Karpas-422 (cell line): Measurements from ENCODE around the gene ADGRG3. TPM values are rescaled to one million over a fixed set of nuclear protein-coding genes. Genes with fewer than 3 reads are reported as not detected.
"Not testable (repeated sequence)": the region's sequence is repeated elsewhere in the genome, so short reads cannot be mapped to it uniquely, and the experiment has no call there.

Experiments used
- DNase-seq: peaks from one replicate; pipeline ENCODE4 v3.0.0-alpha.2; 2015
- H2AFZ ChIP-seq: fragments of 200-600 bp; sonication (generic); 2 replicates; pipeline ENCODE4 v1.6.1; 2014; ENCODE audit warnings: antibody characterized with exemption, low read length, mixed read lengths
- H3K27ac ChIP-seq: fragments of 200-600 bp; sonication (generic); 2 replicates; pipeline ENCODE4 v1.5.1; 2014; ENCODE audit warnings: mild to moderate bottlenecking, low read length, moderate library complexity
- H3K27me3 ChIP-seq: fragments of 200-600 bp; sonication (generic); 2 replicates; pipeline ENCODE4 v1.6.1; 2014; ENCODE audit warnings: low read length, mixed read lengths
- H3K36me3 ChIP-seq: fragments of 200-600 bp; sonication (generic); 2 replicates; pipeline ENCODE4 v1.6.1; 2014; ENCODE audit warnings: low read length, mixed read lengths; ENCODE audit not compliant: insufficient read depth
- H3K4me1 ChIP-seq: fragments of 200-600 bp; sonication (generic); 2 replicates; pipeline ENCODE4 v1.6.1; 2014; ENCODE audit warnings: mild to moderate bottlenecking, low read length, mixed read lengths
- H3K4me2 ChIP-seq: fragments of 200-600 bp; sonication (generic); 2 replicates; pipeline ENCODE4 v1.6.1; 2014; ENCODE audit warnings: low read length, low read depth, mild to moderate bottlenecking; ENCODE audit not compliant: poor library complexity, severe bottlenecking
- H3K4me3 ChIP-seq: fragments of 200-600 bp; sonication (generic); 2 replicates; pipeline ENCODE4 v1.5.1; 2014; ENCODE audit warnings: mild to moderate bottlenecking, antibody characterized with exemption, low read length, mixed read lengths
- H3K79me2 ChIP-seq: fragments of 200-600 bp; sonication (generic); 2 replicates; pipeline ENCODE4 v1.6.1; 2014; ENCODE audit warnings: mild to moderate bottlenecking, low read length, mixed read lengths
- H3K9ac ChIP-seq: fragments of 200-600 bp; sonication (generic); 2 replicates; pipeline ENCODE4 v1.6.0; 2014; ENCODE audit warnings: low read length
- H3K9me2 ChIP-seq: fragments of 200-600 bp; sonication (generic), shearing (Covaris generic); replicated peaks from 2 replicates; pipeline ENCODE4 v1.6.0; 2014; ENCODE audit warnings: mild to moderate bottlenecking, low read length, moderate library complexity; ENCODE audit not compliant: insufficient read depth
- H3K9me3 ChIP-seq: fragments of 300-700, 200-600 bp; sonication (generic); 2 replicates; pipeline ENCODE4 v1.6.1; 2014; ENCODE audit warnings: low read length, mixed read lengths
- H4K20me1 ChIP-seq: fragments of 200-600 bp; sonication (generic); 2 replicates; pipeline ENCODE4 v1.6.1; 2014; ENCODE audit warnings: mild to moderate bottlenecking, antibody characterized with exemption, low read length, low read depth; ENCODE audit not compliant: insufficient read depth
- total RNA-seq: library from RNA; depleted of rRNA; stranded (reverse); fragments of >200 nt; shearing (Covaris generic); gene quantifications from 2 replicates; pipeline ENCODE4 v1.2.3, GENCODE V29; 2014; ENCODE audit warnings: low replicate concordance

The ADGRG3 gene
- total RNA-seq, 1 experiment from 2014 or later = not detected

DNA sequence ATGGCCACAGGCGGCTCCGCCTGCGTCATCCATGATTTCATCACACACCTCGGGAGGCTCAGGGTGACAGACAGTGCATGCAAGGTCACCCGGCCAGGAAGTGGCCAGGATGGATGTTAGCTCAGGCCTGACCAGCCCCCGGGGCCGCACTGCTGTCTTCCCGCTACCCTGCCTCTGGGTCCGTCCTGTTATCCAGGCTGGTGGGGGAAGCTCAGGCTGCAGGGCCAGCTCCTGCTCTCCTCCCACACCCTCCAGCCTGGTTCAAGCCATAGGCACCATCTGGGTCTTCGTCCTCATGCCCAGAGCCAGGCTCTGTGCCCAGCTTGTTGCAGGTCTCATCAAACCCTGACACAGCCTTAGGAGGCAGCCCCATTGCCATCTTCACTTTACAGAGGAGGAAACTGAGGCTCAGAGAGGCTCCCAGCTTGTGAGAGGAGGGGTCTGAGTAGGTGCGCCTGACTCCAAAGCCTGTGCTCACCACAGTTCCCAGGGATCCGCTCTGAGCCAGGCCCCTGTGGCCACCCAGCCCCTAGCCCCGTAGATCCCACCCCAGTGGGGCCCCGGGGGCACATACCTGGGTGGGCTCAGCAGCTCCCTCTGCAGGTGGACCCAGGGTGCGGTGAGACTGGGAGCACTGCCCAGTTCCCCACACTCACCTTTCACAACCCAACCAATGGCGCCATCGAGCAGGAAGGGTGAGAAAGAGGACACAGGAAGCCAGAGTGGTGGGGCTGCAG is 412 bp upstream of the ADGRG3 start:
- Histone ChIP-seq H3K9ac (no peak overlapping the region), H3K9me3 (no peaks in the 10 kb centered on the region), H3K27ac (no peak overlapping the region), H2AFZ (no peak overlapping the region), H3K4me3 (no peak overlapping the region), H3K4me1 (no peaks in the 10 kb centered on the region), H3K9me2 (no peaks in the 10 kb centered on the region), H3K27me3 (no peaks in the 10 kb centered on the region), H3K79me2 (no peaks in the 10 kb centered on the region), H4K20me1 (no peaks in the 10 kb centered on the region), H3K4me2 (no peak overlapping the region), H3K36me3 (no peaks in the 10 kb centered on the region)
- no peak for DNase-seq

DNA sequence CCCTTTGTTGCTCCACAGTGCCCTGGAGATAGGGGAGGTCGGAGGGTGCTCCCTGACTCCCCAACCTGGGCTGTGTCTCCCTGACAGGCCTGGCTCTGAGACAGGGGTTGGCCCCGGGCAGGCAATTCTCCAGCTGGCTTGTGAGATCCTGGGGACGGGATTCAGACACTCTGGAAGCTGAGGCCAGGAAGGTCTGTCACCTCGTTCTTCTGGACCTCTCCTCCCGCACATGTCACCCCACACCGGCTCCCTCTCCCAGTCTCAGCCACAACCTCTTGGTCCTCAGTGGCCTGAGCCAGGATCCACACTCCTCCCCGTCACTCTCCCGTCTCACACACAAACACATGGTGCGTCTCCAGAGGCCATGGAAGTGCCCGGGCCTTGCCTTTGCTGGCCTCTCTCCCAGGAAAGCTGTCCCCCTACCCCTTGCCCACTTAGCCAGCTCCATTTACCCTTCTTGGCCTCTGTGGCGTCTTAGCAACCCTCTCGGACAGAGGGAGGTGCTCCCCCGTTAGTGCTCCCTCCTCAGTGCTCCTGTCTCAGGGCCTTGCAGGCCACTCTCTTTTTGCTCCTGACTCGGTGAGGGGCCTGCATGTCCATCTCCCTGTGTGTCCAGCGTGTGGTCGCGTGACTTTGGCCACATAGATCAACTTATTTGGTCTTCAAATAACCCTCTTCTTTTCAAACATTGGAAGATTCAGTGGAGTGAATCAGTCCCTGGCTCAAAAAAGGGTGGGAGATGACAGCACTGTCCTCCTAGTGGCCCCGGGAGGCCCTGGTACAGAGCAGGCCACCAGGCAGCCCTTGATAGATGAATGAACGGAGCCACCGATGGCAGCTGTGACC is 747 bp downstream of the ADGRG3 start:
- Histone ChIP-seq H3K27ac (no peak overlapping the region), H3K4me1 (no peaks in the 10 kb centered on the region), H3K9me2 (no peaks in the 10 kb centered on the region), H2AFZ (no peak overlapping the region), H4K20me1 (no peaks in the 10 kb centered on the region), H3K79me2 (no peaks in the 10 kb centered on the region), H3K9ac (no peak overlapping the region), H3K4me3 (no peak overlapping the region), H3K27me3 (no peaks in the 10 kb centered on the region), H3K4me2 (no peak overlapping the region), H3K36me3 (no peaks in the 10 kb centered on the region), H3K9me3 (no peaks in the 10 kb centered on the region)
- DNase-seq = no peak

DNA sequence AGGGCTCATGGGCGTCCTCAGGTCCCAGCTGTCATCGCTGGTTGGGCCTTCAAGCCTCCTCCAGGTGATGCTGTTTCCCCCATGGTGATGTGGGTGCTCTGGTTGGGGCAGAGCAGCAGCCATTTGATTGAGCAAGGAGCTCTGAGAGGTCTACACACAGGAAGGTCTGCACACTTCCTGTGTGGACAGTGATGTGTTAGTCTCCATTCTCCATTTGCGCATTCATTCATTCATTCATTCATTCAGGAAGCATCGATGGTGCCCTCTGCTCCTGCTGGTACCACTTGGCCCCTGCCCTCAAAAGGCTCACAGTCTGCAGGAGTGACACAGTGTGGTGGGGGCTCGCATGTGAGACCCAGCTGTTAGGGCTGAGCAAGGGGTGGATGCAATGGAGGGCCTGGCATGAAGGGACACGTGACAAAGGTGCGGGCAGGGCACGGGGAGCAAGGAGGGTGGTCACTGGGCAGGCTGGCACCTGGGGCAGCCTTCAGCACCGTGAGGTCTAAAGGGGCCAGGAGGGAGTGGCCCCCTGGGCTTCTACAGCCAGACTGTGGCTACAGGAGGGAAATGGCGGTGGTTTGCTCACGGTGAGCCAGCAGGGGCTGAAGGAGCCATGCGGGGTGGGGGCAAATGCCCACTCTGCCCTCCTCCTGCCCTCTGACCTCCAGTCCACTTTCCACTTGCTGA is 1.5 kb downstream of the ADGRG3 start:
- Histone ChIP-seq H2AFZ (no peak overlapping the region), H3K4me1 (no peaks in the 10 kb centered on the region), H4K20me1 (no peaks in the 10 kb centered on the region), H3K4me2 (no peak overlapping the region), H3K9me3 (no peaks in the 10 kb centered on the region), H3K4me3 (no peak overlapping the region), H3K27ac (no peak overlapping the region), H3K79me2 (no peaks in the 10 kb centered on the region), H3K36me3 (no peaks in the 10 kb centered on the region), H3K9ac (no peak overlapping the region), H3K9me2 (no peaks in the 10 kb centered on the region), H3K27me3 (no peaks in the 10 kb centered on the region)
- no peak for DNase-seq

DNA sequence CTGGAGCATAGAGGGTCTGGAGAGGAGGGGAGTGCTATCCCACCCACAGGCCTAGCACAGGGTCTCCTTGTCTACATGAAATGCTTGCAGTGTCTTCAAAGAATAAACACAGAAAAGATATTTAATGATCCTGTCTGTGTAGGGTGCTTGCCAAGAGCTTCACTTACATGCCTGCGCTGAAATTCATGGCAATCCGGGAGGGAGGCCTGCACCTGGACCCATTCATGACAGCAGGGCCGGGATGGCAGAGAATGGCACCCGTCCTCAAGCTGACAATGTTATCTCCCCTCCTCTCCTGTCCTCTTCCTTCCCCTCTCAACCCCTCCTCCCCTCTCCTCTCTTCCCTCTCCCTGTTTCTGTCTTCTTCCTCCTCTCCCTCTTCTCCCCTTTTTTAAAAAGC is 2.1 kb downstream of the ADGRG3 start:
- Histone ChIP-seq H3K4me1 (no peaks in the 10 kb centered on the region), H3K9me2 (no peaks in the 10 kb centered on the region), H3K79me2 (no peaks in the 10 kb centered on the region), H3K4me2 (no peak overlapping the region), H3K36me3 (no peaks in the 10 kb centered on the region), H3K27ac (no peak overlapping the region), H4K20me1 (no peaks in the 10 kb centered on the region), H3K4me3 (no peak overlapping the region), H3K9me3 (no peaks in the 10 kb centered on the region), H3K9ac (no peak overlapping the region), H2AFZ (no peak overlapping the region), H3K27me3 (no peaks in the 10 kb centered on the region)
- DNase-seq = no peak

DNA sequence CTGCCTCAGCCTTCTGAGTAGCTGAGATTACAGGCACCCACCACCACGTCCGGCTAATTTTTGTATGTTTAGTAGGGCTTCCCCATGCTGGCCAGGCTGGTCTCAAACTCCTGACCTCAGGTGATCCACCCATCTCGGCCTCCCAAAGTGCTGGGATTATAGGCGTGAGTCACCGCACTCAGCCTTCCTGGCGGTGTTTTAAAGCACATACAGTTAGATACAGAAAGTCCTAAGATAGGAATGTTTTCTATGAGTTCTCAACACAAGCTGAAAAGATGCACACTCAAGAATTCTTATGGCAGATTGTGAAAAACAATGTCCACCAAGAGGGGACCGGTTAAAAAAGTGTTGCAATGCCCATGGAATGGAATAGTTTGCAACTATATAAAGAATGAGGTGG is 3.3 kb downstream of the ADGRG3 start:
- not testable (repeated sequence) for H3K27ac ChIP-seq, H3K4me3 ChIP-seq, DNase-seq, H3K4me1 ChIP-seq, H3K4me2 ChIP-seq, H3K9me2 ChIP-seq, H4K20me1 ChIP-seq, H3K36me3 ChIP-seq, H3K9ac ChIP-seq, H2AFZ ChIP-seq, H3K9me3 ChIP-seq, H3K79me2 ChIP-seq, H3K27me3 ChIP-seq

DNA sequence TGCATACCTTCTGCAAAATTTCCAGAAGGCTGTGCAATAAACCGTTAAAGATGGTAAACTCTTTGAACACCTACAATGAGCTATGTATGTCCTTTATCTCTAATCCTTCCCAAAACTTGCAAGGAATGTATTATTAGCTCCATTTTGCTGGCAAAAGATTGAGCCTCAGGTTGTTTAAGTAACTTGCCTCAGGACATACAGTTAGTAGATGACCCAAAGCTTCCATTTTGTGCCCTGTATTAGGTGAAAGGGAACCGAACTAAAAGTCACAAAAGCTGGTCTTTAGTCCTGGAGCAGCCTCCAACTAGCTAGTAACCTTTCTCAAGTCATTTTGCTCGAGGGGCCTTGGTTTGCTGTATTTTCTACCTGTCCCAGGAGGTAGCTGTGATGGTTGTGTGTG is 4.3 kb downstream of the ADGRG3 start:
- H3K9me2 ChIP-seq = no peaks in the 10 kb centered on the region
- no peak overlapping the region for H3K4me2 ChIP-seq

DNA sequence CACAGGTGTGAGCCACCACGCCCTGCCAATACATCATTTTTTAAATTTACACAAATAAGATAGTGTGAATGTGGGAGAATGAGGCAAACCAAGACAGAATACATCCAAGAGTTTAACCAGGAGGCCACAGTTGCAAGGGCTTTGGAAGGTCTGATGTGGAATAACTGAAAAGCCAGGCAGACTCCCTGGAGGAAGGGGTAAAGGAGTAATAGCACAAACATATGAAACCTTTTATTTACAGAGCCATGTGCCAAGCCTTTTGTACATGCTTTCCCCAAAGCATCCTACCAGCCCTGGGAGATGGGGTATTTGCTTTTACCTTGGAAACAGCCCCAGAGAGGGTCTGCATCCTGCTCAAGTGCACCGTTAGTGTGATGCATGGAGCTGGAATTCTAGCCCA is 4.7 kb downstream of the ADGRG3 start:
- Histone ChIP-seq H3K79me2 (no peaks in the 10 kb centered on the region), H4K20me1 (no peaks in the 10 kb centered on the region), H3K9me2 (no peaks in the 10 kb centered on the region), H2AFZ (no peak overlapping the region), H3K27me3 (no peaks in the 10 kb centered on the region), H3K4me2 (no peak overlapping the region), H3K9ac (no peak overlapping the region), H3K27ac (no peak overlapping the region), H3K4me3 (no peak overlapping the region), H3K9me3 (no peaks in the 10 kb centered on the region), H3K4me1 (no peaks in the 10 kb centered on the region), H3K36me3 (no peaks in the 10 kb centered on the region)
- no peak for DNase-seq

More for the DNA sequence above, 4.3 kb downstream of the ADGRG3 start:
- H2AFZ ChIP-seq = no peak overlapping the region
- H3K4me1 ChIP-seq = no peaks in the 10 kb centered on the region
- H3K9ac ChIP-seq = no peak overlapping the region
- no peaks in the 10 kb centered on the region for H3K36me3 ChIP-seq
- no peaks in the 10 kb centered on the region for H3K27me3 ChIP-seq
- H3K79me2 ChIP-seq = no peaks in the 10 kb centered on the region
- no peak overlapping the region for H3K4me3 ChIP-seq
- no peaks in the 10 kb centered on the region for H3K9me3 ChIP-seq
- no peak for DNase-seq
- no peak overlapping the region for H3K27ac ChIP-seq
- H4K20me1 ChIP-seq = no peaks in the 10 kb centered on the region
